ENCODE data around the gene ADK. TPM values are rescaled to one million over a fixed set of nuclear protein-coding genes. Genes with fewer than 3 reads are reported as not detected.

ADK gene
- total RNA-seq, 3 donors from 2014 or later (not counting 1 experiment from before 2014, with no cell fraction given), result 13.4 to 16.1 (median 14.1) TPM

GRCh38 chr10:74337330-74338016 lies 186.5 kb downstream of the ADK start:
- Mint-ChIP-seq H3K27me3 (ENCODE audit: low read depth in 2 of 2) (no peaks in the 10 kb centered on the region), H3K9me3 (no peaks in the 10 kb centered on the region), H3K4me1 (no peaks in the 10 kb centered on the region), H3K4me3 (no peak overlapping the region), H3K27ac (no peak overlapping the region), H3K36me3 (no peaks in the 10 kb centered on the region)
- no peaks in the 10 kb centered on the region for H3K36me3 ChIP-seq (ENCODE audit: control insufficient read depth, insufficient read depth, low read length)
- H3K4me1 ChIP-seq (ENCODE audit: control insufficient read depth, insufficient read depth, low read length), result no peaks in the 10 kb centered on the region
- H3K27me3 ChIP-seq (ENCODE audit: control insufficient read depth, insufficient read depth, low read length), result no peaks in the 10 kb centered on the region
- no peaks in the 10 kb centered on the region for H3K9me3 ChIP-seq (ENCODE audit: control insufficient read depth, insufficient read depth, low read length)
- ATAC-seq (no peak), DNase-seq (no peak)
- no peak overlapping the region for H3K27ac ChIP-seq (ENCODE audit: low read length)
- intact Hi-C loops (cut with micrococcal nuclease), result no loop called here
- H3K4me3 ChIP-seq (ENCODE audit: low read length), result no peak overlapping the region
- 91% methylated on average over 8 of the region's 8 CpGs for WGBS (ENCODE audit: insufficient coverage)
- TF ChIP-seq, protein P1, sequence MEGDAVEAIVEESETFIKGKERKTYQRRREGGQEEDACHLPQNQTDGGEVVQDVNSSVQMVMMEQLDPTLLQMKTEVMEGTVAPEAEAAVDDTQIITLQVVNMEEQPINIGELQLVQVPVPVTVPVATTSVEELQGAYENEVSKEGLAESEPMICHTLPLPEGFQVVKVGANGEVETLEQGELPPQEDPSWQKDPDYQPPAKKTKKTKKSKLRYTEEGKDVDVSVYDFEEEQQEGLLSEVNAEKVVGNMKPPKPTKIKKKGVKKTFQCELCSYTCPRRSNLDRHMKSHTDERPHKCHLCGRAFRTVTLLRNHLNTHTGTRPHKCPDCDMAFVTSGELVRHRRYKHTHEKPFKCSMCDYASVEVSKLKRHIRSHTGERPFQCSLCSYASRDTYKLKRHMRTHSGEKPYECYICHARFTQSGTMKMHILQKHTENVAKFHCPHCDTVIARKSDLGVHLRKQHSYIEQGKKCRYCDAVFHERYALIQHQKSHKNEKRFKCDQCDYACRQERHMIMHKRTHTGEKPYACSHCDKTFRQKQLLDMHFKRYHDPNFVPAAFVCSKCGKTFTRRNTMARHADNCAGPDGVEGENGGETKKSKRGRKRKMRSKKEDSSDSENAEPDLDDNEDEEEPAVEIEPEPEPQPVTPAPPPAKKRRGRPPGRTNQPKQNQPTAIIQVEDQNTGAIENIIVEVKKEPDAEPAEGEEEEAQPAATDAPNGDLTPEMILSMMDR (IDR thresholded peaks at IDR 0.05), result no peak

DNA sequence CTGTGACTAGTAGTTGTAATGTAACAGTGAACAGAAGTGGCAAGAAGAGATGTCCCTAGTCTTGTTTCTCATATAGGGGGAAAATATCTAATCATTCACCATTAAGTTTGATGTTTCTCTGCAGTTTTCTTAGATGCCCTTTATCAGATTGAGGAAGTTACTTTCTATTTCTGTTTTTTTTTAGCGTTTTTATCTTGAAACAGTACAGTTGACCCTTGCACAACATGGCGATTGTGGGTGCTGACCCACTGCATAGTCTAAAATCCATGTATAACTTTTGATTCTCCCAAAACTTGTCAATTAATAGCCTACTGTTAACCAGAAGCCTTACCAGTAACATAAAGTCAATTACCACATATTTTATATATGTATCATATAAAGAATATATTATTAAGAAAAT lies 192.0 kb downstream of the ADK start:
- intact Hi-C loops (cut with micrococcal nuclease), result no loop called here
- Histone ChIP-seq H3K27me3 (ENCODE audit: control insufficient read depth, insufficient read depth, low read length) (no peaks in the 10 kb centered on the region), H3K27ac (ENCODE audit: low read length) (no peak overlapping the region), H3K4me3 (ENCODE audit: low read length) (no peak overlapping the region), H3K36me3 (ENCODE audit: control insufficient read depth, insufficient read depth, low read length) (no peaks in the 10 kb centered on the region), H3K4me1 (ENCODE audit: control insufficient read depth, insufficient read depth, low read length) (no peaks in the 10 kb centered on the region), H3K9me3 (ENCODE audit: control insufficient read depth, insufficient read depth, low read length) (peaks cover 12% of the 10 kb centered on the region)
- no peak for ATAC-seq
- Mint-ChIP-seq H3K27ac (no peak overlapping the region), H3K9me3 (peaks cover 2 to 3% of the 10 kb centered on the region in 2 donors), H3K4me1 (no peaks in the 10 kb centered on the region), H3K4me3 (no peak overlapping the region), H3K36me3 (peaks cover 11% of the 10 kb centered on the region), H3K27me3 (ENCODE audit: low read depth in 2 of 2) (no peaks in the 10 kb centered on the region)
- DNase-seq, result no peak
- 84% methylated on average over 2 of the region's 2 CpGs for WGBS (ENCODE audit: insufficient coverage)
- TF ChIP-seq, protein P1 (IDR thresholded peaks at IDR 0.05), result no peak

GRCh38 chr10:74343804-74344203 lies 192.8 kb downstream of the ADK start:
- Mint-ChIP-seq H3K36me3 (peaks cover 17% of the 10 kb centered on the region), H3K4me3 (no peak overlapping the region), H3K4me1 (no peaks in the 10 kb centered on the region), H3K27ac (no peak overlapping the region), H3K9me3 (peaks cover 2 to 3% of the 10 kb centered on the region in 2 donors), H3K27me3 (ENCODE audit: low read depth in 2 of 2) (no peaks in the 10 kb centered on the region)
- Histone ChIP-seq H3K36me3 (ENCODE audit: control insufficient read depth, insufficient read depth, low read length) (no peaks in the 10 kb centered on the region), H3K4me3 (ENCODE audit: low read length) (no peak overlapping the region), H3K27ac (ENCODE audit: low read length) (no peak overlapping the region), H3K27me3 (ENCODE audit: control insufficient read depth, insufficient read depth, low read length) (no peaks in the 10 kb centered on the region), H3K4me1 (ENCODE audit: control insufficient read depth, insufficient read depth, low read length) (no peaks in the 10 kb centered on the region), H3K9me3 (ENCODE audit: control insufficient read depth, insufficient read depth, low read length) (peaks cover 12% of the 10 kb centered on the region)
- ATAC-seq, result no peak
- 100% methylated on average over 3 of the region's 3 CpGs for WGBS (ENCODE audit: insufficient coverage)
- no peak for DNase-seq
- TF ChIP-seq, protein P1 (IDR thresholded peaks at IDR 0.05), result no peak
- intact Hi-C loops (cut with micrococcal nuclease), result no loop called here

DNA sequence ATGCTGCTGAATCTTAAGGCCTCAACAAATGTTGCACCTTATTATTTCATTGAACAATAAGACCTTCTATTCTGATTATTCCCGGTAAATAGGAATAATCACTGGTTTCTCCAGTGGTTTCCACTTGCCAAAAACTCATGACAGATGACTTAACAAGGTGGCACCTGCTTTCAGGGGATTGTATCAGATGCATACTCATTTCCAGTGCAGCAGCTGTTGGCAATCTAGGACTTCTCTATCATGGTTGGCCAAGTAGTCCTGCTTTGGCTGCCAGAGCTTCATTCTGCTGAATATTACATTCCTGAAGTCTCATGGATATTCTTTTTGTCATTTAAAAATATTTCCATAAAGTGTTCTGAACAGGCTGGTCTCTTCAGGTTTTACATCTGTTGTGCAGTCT lies 193.3 kb downstream of the ADK start:
- ATAC-seq, result no peak
- Histone ChIP-seq H3K4me1 (ENCODE audit: control insufficient read depth, insufficient read depth, low read length) (no peaks in the 10 kb centered on the region), H3K27ac (ENCODE audit: low read length) (no peak overlapping the region), H3K27me3 (ENCODE audit: control insufficient read depth, insufficient read depth, low read length) (no peaks in the 10 kb centered on the region), H3K36me3 (ENCODE audit: control insufficient read depth, insufficient read depth, low read length) (no peaks in the 10 kb centered on the region), H3K4me3 (ENCODE audit: low read length) (no peak overlapping the region), H3K9me3 (ENCODE audit: control insufficient read depth, insufficient read depth, low read length) (peaks cover 12% of the 10 kb centered on the region)
- TF ChIP-seq, protein P1 (IDR thresholded peaks at IDR 0.05), result no peak
- no peaks in the 10 kb centered on the region for H3K27me3 Mint-ChIP-seq (ENCODE audit: low read depth in 2 of 2)
- no peak for DNase-seq
- peaks cover 22% of the 10 kb centered on the region for H3K36me3 Mint-ChIP-seq
- peaks cover 2 to 3% of the 10 kb centered on the region in 2 donors for H3K9me3 Mint-ChIP-seq
- 100% methylated on average over 1 of the region's 1 CpG for WGBS (ENCODE audit: insufficient coverage)
- H3K4me3 Mint-ChIP-seq, result no peak overlapping the region
- H3K27ac Mint-ChIP-seq, result no peak overlapping the region
- no peaks in the 10 kb centered on the region for H3K4me1 Mint-ChIP-seq
- intact Hi-C loops (cut with micrococcal nuclease), result no loop called here
